Uterus (tissue), 2 donors: ENCODE data around the gene TMEM62.

Experiments
- POLR2A ChIP-seq, 2 donors: fragments of 450-650 bp; IDR thresholded peaks; one replicate each; pipeline ENCODE4 v1.6.1; 2016; ENCODE audit warnings: antibody characterized with exemption in 2 of 2, mild to moderate bottlenecking in 1 of 2, moderate library complexity in 1 of 2
- TF ChIP-seq, protein P1 (sequence below), 4 experiments: fragments of 200-600 bp in 2 of 4; fragments of 450-650 bp in 2 of 4; sonication (generic) in 2 of 4; IDR thresholded peaks; one replicate each; pipeline ENCODE4 v1.5.1; 2016 to 2019; ENCODE audit warnings: antibody characterized with exemption in 4 of 4, mild to moderate bottlenecking in 2 of 4, moderate library complexity in 1 of 4

DNA sequence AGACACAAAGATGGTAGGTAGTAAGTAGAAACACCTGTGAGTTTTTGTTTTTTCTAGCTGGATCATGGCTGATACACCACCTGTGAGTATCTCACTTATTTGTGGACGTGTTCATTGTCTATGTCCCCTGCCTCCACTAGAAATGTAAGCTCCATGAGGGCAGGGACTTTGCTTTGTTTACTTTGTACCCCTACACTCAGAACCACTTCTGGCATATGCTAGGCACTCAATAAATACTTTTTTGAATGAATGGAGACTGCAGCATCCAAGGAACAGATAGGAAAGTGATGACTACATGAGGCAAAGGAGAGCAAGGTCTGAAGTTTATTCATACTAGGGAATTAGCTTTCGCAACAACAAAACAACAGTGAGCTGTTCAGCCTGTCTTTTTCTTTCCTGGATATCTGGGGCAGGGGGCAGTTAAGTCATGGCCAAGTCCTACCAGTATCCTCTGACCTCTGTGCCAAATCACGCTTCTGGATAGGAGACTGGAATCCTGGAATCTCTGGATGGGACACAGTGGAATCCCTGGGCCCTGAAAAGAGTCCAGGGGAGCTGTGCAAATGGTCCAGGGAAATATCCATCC, 99.0 kb downstream of the TMEM62 start:
- TF ChIP-seq, protein P1, sequence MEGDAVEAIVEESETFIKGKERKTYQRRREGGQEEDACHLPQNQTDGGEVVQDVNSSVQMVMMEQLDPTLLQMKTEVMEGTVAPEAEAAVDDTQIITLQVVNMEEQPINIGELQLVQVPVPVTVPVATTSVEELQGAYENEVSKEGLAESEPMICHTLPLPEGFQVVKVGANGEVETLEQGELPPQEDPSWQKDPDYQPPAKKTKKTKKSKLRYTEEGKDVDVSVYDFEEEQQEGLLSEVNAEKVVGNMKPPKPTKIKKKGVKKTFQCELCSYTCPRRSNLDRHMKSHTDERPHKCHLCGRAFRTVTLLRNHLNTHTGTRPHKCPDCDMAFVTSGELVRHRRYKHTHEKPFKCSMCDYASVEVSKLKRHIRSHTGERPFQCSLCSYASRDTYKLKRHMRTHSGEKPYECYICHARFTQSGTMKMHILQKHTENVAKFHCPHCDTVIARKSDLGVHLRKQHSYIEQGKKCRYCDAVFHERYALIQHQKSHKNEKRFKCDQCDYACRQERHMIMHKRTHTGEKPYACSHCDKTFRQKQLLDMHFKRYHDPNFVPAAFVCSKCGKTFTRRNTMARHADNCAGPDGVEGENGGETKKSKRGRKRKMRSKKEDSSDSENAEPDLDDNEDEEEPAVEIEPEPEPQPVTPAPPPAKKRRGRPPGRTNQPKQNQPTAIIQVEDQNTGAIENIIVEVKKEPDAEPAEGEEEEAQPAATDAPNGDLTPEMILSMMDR (IDR thresholded peaks at IDR 0.05): no peak
- no peak for TF ChIP-seq POLR2A (IDR thresholded peaks at IDR 0.05)
